Measurements from ENCODE around the gene CRY1. TPM values are rescaled to one million over a fixed set of nuclear protein-coding genes. Genes with fewer than 3 reads are reported as not detected.
A peak's percentile ranks its signal among the peaks of the same experiment; 100 is the strongest.

The CRY1 gene
- total RNA-seq, 1 experiment from 2014 or later, result 43.8 TPM

- ChIA-PET POLR2A (no interaction called here), CTCF (no interaction called here)
- intact Hi-C loops (cut with micrococcal nuclease; ENCODE audit: unreplicated experiment) (no loop called here), in situ Hi-C loops (cut with HindIII; ENCODE audit: low pct_unique_long_range_greater_than_20kb, low sequenced_read_pairs) (no loop called here)
- Histone ChIP-seq H3K9me3 (ENCODE audit: control insufficient read depth, insufficient read depth, low read depth, low read length) (no peaks in the 10 kb centered on the region), H3K27ac (ENCODE audit: low read length) (no peak overlapping the region), H3K27me3 (ENCODE audit: control insufficient read depth, insufficient read depth, low read length) (no peaks in the 10 kb centered on the region), H3K36me3 (ENCODE audit: control insufficient read depth, insufficient read depth, low read length) (no peaks in the 10 kb centered on the region; the same call in 1 of the 2 replicates), H3K4me1 (ENCODE audit: control insufficient read depth, insufficient read depth, low read length) (peaks cover 10% of the 10 kb centered on the region), H3K4me3 (ENCODE audit: low read depth in 2 of 2, low read length in 2 of 2) (no peak overlapping the region)
- ATAC-seq, result no peak
- DNase-seq (ENCODE audit: low read depth, low spot score), result no peak
- no peak for TF ChIP-seq POLR2AphosphoS5 (IDR thresholded peaks at IDR 0.05; ENCODE audit: low read depth, low read length)
- TF ChIP-seq CTCF (IDR thresholded peaks at IDR 0.05), result no peak
- no peak for TF ChIP-seq TCF7L2 (IDR thresholded peaks at IDR 0.05; ENCODE audit: low read depth, low read length)
- no peak for TF ChIP-seq REST (IDR thresholded peaks at IDR 0.05; ENCODE audit: insufficient read depth in 1 of 2, low read depth in 2 of 2, low read length in 1 of 2)
- no peak for TF ChIP-seq SIN3A (IDR thresholded peaks at IDR 0.05; ENCODE audit: borderline replicate concordance, insufficient read depth, low read depth, low read length)
- BruUV-seq (replicated peaks), result no TSS peak
Measured at GRCh38 chr12:106980944-106981343, 112.4 kb downstream of the CRY1 start.

GRCh38 chr12:106978035-106978800, 115.1 kb downstream of the CRY1 start:
- intact Hi-C loops (cut with micrococcal nuclease; ENCODE audit: unreplicated experiment) (no loop called here), in situ Hi-C loops (cut with HindIII; ENCODE audit: low pct_unique_long_range_greater_than_20kb, low sequenced_read_pairs) (no loop called here)
- no peak for DNase-seq (ENCODE audit: low read depth, low spot score)
- Histone ChIP-seq H3K27ac (ENCODE audit: low read length) (no peak overlapping the region), H3K9me3 (ENCODE audit: control insufficient read depth, insufficient read depth, low read depth, low read length) (no peaks in the 10 kb centered on the region), H3K4me3 (ENCODE audit: low read depth in 2 of 2, low read length in 2 of 2) (no peak overlapping the region), H3K4me1 (ENCODE audit: control insufficient read depth, insufficient read depth, low read length) (peaks cover 10% of the 10 kb centered on the region), H3K27me3 (ENCODE audit: control insufficient read depth, insufficient read depth, low read length) (no peaks in the 10 kb centered on the region), H3K36me3 (ENCODE audit: control insufficient read depth, insufficient read depth, low read length) (no peaks in the 10 kb centered on the region; the same call in 1 of the 2 replicates)
- ChIA-PET POLR2A (interaction anchor here (0.6 to 0.8 kb wide), 2 partner anchors 9 to 210 kb away, joined by 4 read pairs; partner anchors contain the start of gene MTERF2), CTCF (interaction anchor here (0.6 kb wide), 1 partner anchor 667 kb away, joined by 3 read pairs; no protein-coding TSS in a partner anchor)
- no peak for ATAC-seq
- BruUV-seq (replicated peaks), result TSS peak; percentile 12
- TF ChIP-seq TCF7L2 (IDR thresholded peaks at IDR 0.05; ENCODE audit: low read depth, low read length) (no peak), POLR2AphosphoS5 (IDR thresholded peaks at IDR 0.05; ENCODE audit: low read depth, low read length) (no peak), SIN3A (IDR thresholded peaks at IDR 0.05; ENCODE audit: borderline replicate concordance, insufficient read depth, low read depth, low read length) (no peak), CTCF (IDR thresholded peaks at IDR 0.05) (no peak), REST (IDR thresholded peaks at IDR 0.05; ENCODE audit: insufficient read depth in 1 of 2, low read depth in 2 of 2, low read length in 1 of 2) (no peak)
